ENCODE measurements around the gene MT2A. TPM values are rescaled to one million over a fixed set of nuclear protein-coding genes. Genes with fewer than 3 reads are reported as not detected.

MT2A gene
- total RNA-seq, 8 experiments from 2014 or later: 4.5 to 313 (median 43.5) TPM

- peak in 2 of 8 experiments; percentile 0 to 2 for ATAC-seq (replicated peaks in 6 of 8)
- peaks cover 11 to 16% of the 10 kb centered on the region in 2 donors for H3K4me1 ChIP-seq (replicated peaks in 1 of 2)
- H3K27ac ChIP-seq: no peak overlapping the region
- H3K4me3 ChIP-seq: no peak overlapping the region
- in situ Hi-C loops (cut with MboI; ENCODE audit: low pct_unique_long_range_greater_than_20kb in 2 of 9, low sequenced_read_pairs in 9 of 9, unreplicated experiment in 9 of 9): no loop called here
- 0 to 100% (median 90%) methylated on average over 1 to 2 of the region's 3 CpGs; no CpG with 5 or more reads in 3 of the 10 experiments for WGBS, 10 experiments
These were observed 2.3 kb upstream of the MT2A start for GRCh38 chr16:56606071-56606475.

- peak in 3 of 8 experiments; percentile 0 to 2 (median 1) for ATAC-seq (replicated peaks in 6 of 8)
- H3K27ac ChIP-seq: no peak overlapping the region
- WGBS, 10 experiments: 0 to 95% (median 50%) methylated on average over 1 to 7 of the region's 8 CpGs; no CpG with 5 or more reads in 3 of the 10 experiments
- H3K4me1 ChIP-seq (replicated peaks in 1 of 2): peaks cover 11 to 16% of the 10 kb centered on the region in 2 donors
- no peak overlapping the region for H3K4me3 ChIP-seq
- in situ Hi-C loops (cut with MboI; ENCODE audit: low pct_unique_long_range_greater_than_20kb in 2 of 9, low sequenced_read_pairs in 9 of 9, unreplicated experiment in 9 of 9): no loop called here
These were observed 1.8 kb upstream of the MT2A start for GRCh38 chr16:56606476-56607108.

- peak in 3 of 8 experiments; percentile 1 to 14 (median 12) for ATAC-seq (replicated peaks in 6 of 8)
- Histone ChIP-seq H3K4me3 (no peak overlapping the region), H3K4me1 (replicated peaks in 1 of 2) (peaks cover 11 to 16% of the 10 kb centered on the region in 2 donors), H3K27ac (no peak overlapping the region)
- in situ Hi-C loops (cut with MboI; ENCODE audit: low pct_unique_long_range_greater_than_20kb in 2 of 9, low sequenced_read_pairs in 9 of 9, unreplicated experiment in 9 of 9): no loop called here
- WGBS, 10 experiments: 28 to 87% (median 71%) methylated on average over 3 to 10 of the region's 14 CpGs; no CpG with 5 or more reads in 4 of the 10 experiments
These were observed 1.2 kb upstream of the MT2A start for GRCh38 chr16:56607109-56607618.

GRCh38 chr16:56607675-56608042, 725 bp upstream of the MT2A start:
- peaks cover 11 to 16% of the 10 kb centered on the region in 2 donors for H3K4me1 ChIP-seq (replicated peaks in 1 of 2)
- 0 to 100% (median 82%) methylated on average over 1 to 2 of the region's 2 CpGs; no CpG with 5 or more reads in 7 of the 10 experiments for WGBS, 10 experiments
- no peak overlapping the region for H3K27ac ChIP-seq
- ATAC-seq (replicated peaks in 6 of 8): no peak
- no peak overlapping the region for H3K4me3 ChIP-seq
- in situ Hi-C loops (cut with MboI; ENCODE audit: low pct_unique_long_range_greater_than_20kb in 2 of 9, low sequenced_read_pairs in 9 of 9, unreplicated experiment in 9 of 9): no loop called here

- in situ Hi-C loops (cut with MboI; ENCODE audit: low pct_unique_long_range_greater_than_20kb in 2 of 9, low sequenced_read_pairs in 9 of 9, unreplicated experiment in 9 of 9): no loop called here
- no peak for ATAC-seq (replicated peaks in 6 of 8)
- 0 to 8% (median 0%) methylated on average over 3 to 12 of the region's 21 CpGs; no CpG with 5 or more reads in 2 of the 10 experiments for WGBS, 10 experiments
- no peak overlapping the region for H3K27ac ChIP-seq
- peaks cover 11 to 16% of the 10 kb centered on the region in 2 donors for H3K4me1 ChIP-seq (replicated peaks in 1 of 2)
- H3K4me3 ChIP-seq: peak overlapping the region; percentile 20 to 37 (median 26)
These were observed 585 bp downstream of the MT2A start for GRCh38 chr16:56608876-56609462.

GRCh38 chr16:56609463-56609921, 1.1 kb downstream of the MT2A start:
- peak in 4 of 8 experiments; percentile 1 to 14 (median 6) for ATAC-seq (replicated peaks in 6 of 8)
- no peak overlapping the region for H3K27ac ChIP-seq

GRCh38 chr16:56610017-56610608, 1.7 kb downstream of the MT2A start:
- Histone ChIP-seq H3K27ac (no peak overlapping the region), H3K4me3 (no peak overlapping the region), H3K4me1 (replicated peaks in 1 of 2) (peaks cover 11 to 16% of the 10 kb centered on the region in 2 donors)
- WGBS, 10 experiments: 0 to 67% (median 32%) methylated on average over 1 to 7 of the region's 10 CpGs; no CpG with 5 or more reads in 1 of the 10 experiments
- ATAC-seq (replicated peaks in 6 of 8): peak in 3 of 8 experiments; percentile 2 to 11 (median 6)
- in situ Hi-C loops (cut with MboI; ENCODE audit: low pct_unique_long_range_greater_than_20kb in 2 of 9, low sequenced_read_pairs in 9 of 9, unreplicated experiment in 9 of 9): no loop called here

More at GRCh38 chr16:56609463-56609921, 1.1 kb downstream of the MT2A start:
- Histone ChIP-seq H3K4me1 (replicated peaks in 1 of 2) (peaks cover 11 to 16% of the 10 kb centered on the region in 2 donors), H3K4me3 (peak overlapping the region in 4 of 5 donors; percentile 20 to 37 (median 31))
- in situ Hi-C loops (cut with MboI; ENCODE audit: low pct_unique_long_range_greater_than_20kb in 2 of 9, low sequenced_read_pairs in 9 of 9, unreplicated experiment in 9 of 9): no loop called here
- 0 to 27% (median 0%) methylated on average over 1 to 5 of the region's 6 CpGs; no CpG with 5 or more reads in 1 of the 10 experiments for WGBS, 10 experiments

GRCh38 chr16:56610609-56611111, 2.3 kb downstream of the MT2A start:
- H3K4me3 ChIP-seq: no peak overlapping the region
- 0 to 100% (median 79%) methylated on average over 1 to 2 of the region's 2 CpGs; no CpG with 5 or more reads in 4 of the 10 experiments for WGBS, 10 experiments
- in situ Hi-C loops (cut with MboI; ENCODE audit: low pct_unique_long_range_greater_than_20kb in 2 of 9, low sequenced_read_pairs in 9 of 9, unreplicated experiment in 9 of 9): no loop called here
- no peak for ATAC-seq (replicated peaks in 6 of 8)
- H3K27ac ChIP-seq: no peak overlapping the region
- H3K4me1 ChIP-seq (replicated peaks in 1 of 2): peaks cover 11 to 16% of the 10 kb centered on the region in 2 donors

GRCh38 chr16:56611281-56611833, 3.0 kb downstream of the MT2A start:
- Histone ChIP-seq H3K4me3 (no peak overlapping the region), H3K4me1 (replicated peaks in 1 of 2) (peaks cover 11 to 16% of the 10 kb centered on the region in 2 donors), H3K27ac (no peak overlapping the region)
- ATAC-seq (replicated peaks in 6 of 8): no peak
- 22 to 100% (median 60%) methylated on average over 1 to 2 of the region's 2 CpGs; no CpG with 5 or more reads in 3 of the 10 experiments for WGBS, 10 experiments
- in situ Hi-C loops (cut with MboI; ENCODE audit: low pct_unique_long_range_greater_than_20kb in 2 of 9, low sequenced_read_pairs in 9 of 9, unreplicated experiment in 9 of 9): no loop called here

- H3K27ac ChIP-seq: no peak overlapping the region
- H3K4me3 ChIP-seq: no peak overlapping the region
- in situ Hi-C loops (cut with MboI; ENCODE audit: low pct_unique_long_range_greater_than_20kb in 2 of 9, low sequenced_read_pairs in 9 of 9, unreplicated experiment in 9 of 9): no loop called here
- ATAC-seq (replicated peaks in 6 of 8): no peak
- H3K4me1 ChIP-seq (replicated peaks in 1 of 2): peaks cover 10 to 14% of the 10 kb centered on the region in 2 donors
These were observed 5.3 kb downstream of the MT2A start for GRCh38 chr16:56613706-56614105.

- H3K4me3 ChIP-seq: no peak overlapping the region
- peaks cover 2 to 6% of the 10 kb centered on the region in 2 donors for H3K4me1 ChIP-seq (replicated peaks in 1 of 2)
- ATAC-seq (replicated peaks in 6 of 8): no peak
- no peak overlapping the region for H3K27ac ChIP-seq
- in situ Hi-C loops (cut with MboI; ENCODE audit: low pct_unique_long_range_greater_than_20kb in 2 of 9, low sequenced_read_pairs in 9 of 9, unreplicated experiment in 9 of 9): no loop called here
These were observed 6.2 kb downstream of the MT2A start for GRCh38 chr16:56614549-56614991.

GRCh38 chr16:56615353-56615752, 7.0 kb downstream of the MT2A start:
- no peak overlapping the region for H3K27ac ChIP-seq
- ATAC-seq (replicated peaks in 6 of 8): no peak
- no peaks in the 10 kb centered on the region for H3K4me1 ChIP-seq (replicated peaks in 1 of 2)
- in situ Hi-C loops (cut with MboI; ENCODE audit: low pct_unique_long_range_greater_than_20kb in 2 of 9, low sequenced_read_pairs in 9 of 9, unreplicated experiment in 9 of 9): no loop called here
- 33 to 100% (median 66%) methylated on average over 1 to 3 of the region's 3 CpGs for WGBS, 10 experiments
- H3K4me3 ChIP-seq: no peak overlapping the region
